ENCODE data around the gene OR51T1.

DNA sequence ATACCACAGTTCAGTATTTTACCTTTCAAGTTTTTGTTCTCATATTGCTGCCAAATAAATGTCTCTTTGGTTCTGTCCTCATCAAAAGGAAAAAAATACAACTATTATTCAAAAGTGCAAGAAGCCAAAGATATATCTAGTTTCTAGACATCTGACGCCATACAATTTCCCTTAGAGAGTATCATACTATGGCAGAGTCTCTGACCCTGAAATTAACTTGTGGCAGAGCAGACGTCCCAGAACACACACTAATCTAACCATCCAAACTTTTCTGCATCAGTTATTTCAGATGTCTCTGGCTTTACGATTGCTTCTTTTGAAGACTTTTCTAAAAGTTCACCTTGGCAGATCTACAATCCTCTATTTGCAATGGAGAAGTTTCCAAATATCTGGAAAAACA, 2.7 kb downstream of the OR51T1 start:
- TF ChIP-seq CTCF (IDR thresholded peaks at IDR 0.05; ENCODE audit: low read length) (no peak), EZH2 (optimal IDR thresholded peaks at IDR 0.05; ENCODE audit: low read depth, low read length) (no peak), EZH2phosphoT487 (IDR thresholded peaks at IDR 0.05; ENCODE audit: low read length) (no peak)

Measured in MM.1S (cell line).